HepG2 (cell line): Measurements from ENCODE around the gene ADSS1. TPM values are rescaled to one million over a fixed set of nuclear protein-coding genes. Genes with fewer than 3 reads are reported as not detected.
A peak's percentile ranks its signal among the peaks of the same experiment; 100 is the strongest.

ENCODE experiments used
- DNMT3B ChIP-seq: conservative IDR thresholded peaks from 2 replicates; pipeline ENCODE4 v1.6.1; 2016; ENCODE audit warnings: missing biosample characterization, control low read depth
- KDM5B ChIP-seq: sonication (generic); formaldehyde crosslinking; IDR thresholded peaks from 2 replicates; pipeline ENCODE4 v1.4.0; 2020; ENCODE audit warnings: missing genetic modification reagents, mild to moderate bottlenecking, borderline replicate concordance
- MEF2D ChIP-seq: sonication (generic); formaldehyde crosslinking; IDR thresholded peaks from 2 replicates; pipeline ENCODE4 v1.5.1; 2020; ENCODE audit warnings: mild to moderate bottlenecking, missing genetic modification reagents
- MZF1 ChIP-seq: sonication (generic); formaldehyde crosslinking; IDR thresholded peaks from 2 replicates; pipeline ENCODE4 v1.8.1; 2023; ENCODE audit warnings: mild to moderate bottlenecking, missing genetic modification reagents, borderline replicate concordance
- NFYB ChIP-seq: sonication (generic); formaldehyde crosslinking; IDR thresholded peaks from 2 replicates; pipeline ENCODE4 v1.4.0; 2020; ENCODE audit warnings: missing genetic modification reagents
- PHF21A ChIP-seq: sonication (generic); formaldehyde crosslinking; IDR thresholded peaks from 2 replicates; pipeline ENCODE4 v1.5.0; 2020; ENCODE audit warnings: mild to moderate bottlenecking, missing genetic modification reagents
- RCOR2 ChIP-seq: IDR thresholded peaks from 2 replicates; pipeline ENCODE4 v1.6.1; 2016; ENCODE audit warnings: missing biosample characterization, missing genetic modification reagents
- SP140L ChIP-seq: sonication (generic); formaldehyde crosslinking; IDR thresholded peaks from 2 replicates; pipeline ENCODE4 v1.4.0; 2020; ENCODE audit warnings: missing genetic modification reagents, borderline replicate concordance
- TMF1 ChIP-seq: sonication (generic); formaldehyde crosslinking; IDR thresholded peaks from 2 replicates; pipeline ENCODE4 v1.8.1; 2022; ENCODE audit warnings: low read depth, missing genetic modification reagents
- ZIK1 ChIP-seq: sonication (generic); formaldehyde crosslinking; IDR thresholded peaks from 2 replicates; pipeline ENCODE4 v1.5.0; 2020; ENCODE audit warnings: mild to moderate bottlenecking, low read depth, missing genetic modification reagents, borderline replicate concordance
- ZNF24 ChIP-seq: fragments of 450-650 bp; IDR thresholded peaks from 2 replicates; pipeline ENCODE4 v1.6.1; 2017; ENCODE audit warnings: antibody characterized with exemption, mild to moderate bottlenecking
- ZNF331 ChIP-seq: sonication (generic); formaldehyde crosslinking; IDR thresholded peaks from 2 replicates; pipeline ENCODE4 v1.4.0; 2020; ENCODE audit warnings: missing genetic modification reagents
- ZNF501 ChIP-seq: sonication (generic); formaldehyde crosslinking; IDR thresholded peaks from 2 replicates; pipeline ENCODE4 v1.5.1; 2020; ENCODE audit warnings: mild to moderate bottlenecking, moderate library complexity, missing genetic modification reagents
- ZNF530 ChIP-seq: sonication (generic); formaldehyde crosslinking; IDR thresholded peaks from 2 replicates; pipeline ENCODE4 v1.5.0; 2020; ENCODE audit warnings: low read depth, mild to moderate bottlenecking, missing genetic modification reagents
- polyA plus RNA-seq, 8 experiments: library from polyadenylated mRNA; depleted of rRNA in 3 of 8; stranded (reverse) in 7 of 8; unstranded in 1 of 8; fragments of >200 nt; fragmentation: Illumina TruSeq in 4 of 8; extraction: Trizol in 4 of 8; gene quantifications; 2 replicates each; pipeline versions ENCODE4 v1.2.1 to v1.2.3, GENCODE V29; 2011 to 2016; ENCODE audit warnings: low read depth in 4 of 8, missing spikeins in 1 of 8, mixed read lengths in 1 of 8; ENCODE audit not compliant: insufficient read depth in 1 of 8
- total RNA-seq, 5 experiments: library from RNA; depleted of rRNA; stranded (reverse); fragments of >200 nt; fragmentation: Illumina TruSeq; extraction: Trizol; gene quantifications; 2 replicates each; pipeline ENCODE4 v1.2.3, GENCODE V29; 2016; ENCODE audit warnings: low read depth in 1 of 5
- TF ChIP-seq, protein P1 (sequence below): sonication (generic); formaldehyde crosslinking; IDR thresholded peaks from 2 replicates; pipeline ENCODE4 v1.5.1; 2020; ENCODE audit warnings: mild to moderate bottlenecking, missing genetic modification reagents, moderate library complexity
- TF ChIP-seq, protein P2 (sequence below): sonication (generic); formaldehyde crosslinking; IDR thresholded peaks from 2 replicates; pipeline ENCODE4 v1.4.0; 2020; ENCODE audit warnings: mild to moderate bottlenecking, missing genetic modification reagents
- TF ChIP-seq, protein P3 (sequence below): IDR thresholded peaks from 2 replicates; pipeline ENCODE4 v1.6.1; 2018; ENCODE audit warnings: missing genetic modification reagents, mild to moderate bottlenecking, missing compliant biosample characterization
- TF ChIP-seq, protein P4 (sequence below): sonication (generic); formaldehyde crosslinking; IDR thresholded peaks from 2 replicates; pipeline ENCODE4 v1.4.0; 2020; ENCODE audit warnings: missing genetic modification reagents

ADSS1 gene
- total and polyA plus RNA-seq, 2 of the 13 experiments (the other 11 are each of a cell fraction or from before 2014, with no cell fraction given) = 1.0 to 36.7 TPM

DNA sequence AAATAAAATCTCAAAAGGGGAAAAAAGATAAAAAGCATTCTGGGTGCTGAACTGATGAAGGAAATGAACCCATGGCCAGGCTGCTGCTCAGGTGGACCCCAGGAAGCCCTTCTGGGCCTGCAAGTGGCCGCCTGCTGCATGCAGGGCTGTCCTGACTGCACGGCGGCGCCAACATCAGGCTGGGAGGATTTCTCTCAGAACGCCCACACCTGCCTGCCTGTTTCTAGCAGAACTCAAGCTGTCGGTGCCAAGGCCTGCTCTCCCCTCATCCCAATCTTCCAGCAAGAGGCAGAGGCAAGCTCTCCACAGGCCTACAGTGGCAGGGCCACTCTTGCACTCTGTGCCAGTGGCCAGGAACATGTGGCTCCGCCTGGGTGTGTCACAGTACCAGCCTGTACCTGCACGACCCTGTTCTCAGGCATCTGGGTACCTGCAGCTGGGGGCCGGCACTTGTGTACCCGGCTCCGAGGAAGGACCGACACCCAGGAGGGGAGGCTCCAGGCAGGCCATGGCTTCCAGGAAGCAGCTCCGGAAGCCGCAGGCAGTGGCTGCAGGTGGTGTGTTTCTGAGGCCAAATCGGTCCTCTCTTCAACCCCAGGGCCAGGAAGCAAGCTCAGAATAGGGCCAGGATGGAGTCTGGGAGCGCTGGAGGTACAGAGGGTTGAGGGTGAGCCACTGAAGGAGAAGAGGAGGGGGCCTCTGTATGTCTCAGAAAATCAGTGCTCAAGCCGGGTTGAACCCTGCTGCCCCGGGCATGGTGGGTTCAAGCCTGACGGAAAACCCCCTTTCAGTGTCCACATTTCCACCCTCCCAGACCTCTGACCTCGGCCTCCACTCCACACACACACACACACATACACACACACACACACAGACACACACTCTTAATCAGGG lies 37.2 kb upstream of the ADSS1 start (continued):
- no peak for TF ChIP-seq ZNF24
- no peak for TF ChIP-seq TMF1 (CRISPR knock-in tag)
- TF ChIP-seq ZNF331 (CRISPR knock-in tag) = no peak
- TF ChIP-seq DNMT3B = no peak
- TF ChIP-seq MZF1 = no peak
- no peak for TF ChIP-seq ZNF530
- no peak for TF ChIP-seq NFYB (CRISPR knock-in tag)
- TF ChIP-seq PHF21A = no peak
- TF ChIP-seq ZNF501 (CRISPR knock-in tag) = peak; percentile 32; the same call in 1 of the 2 replicates
- no peak for TF ChIP-seq SP140L (CRISPR knock-in tag)
- no peak for TF ChIP-seq MEF2D (CRISPR knock-in tag)
- TF ChIP-seq ZIK1 (CRISPR knock-in tag) = no peak; the same call in 1 of the 2 replicates
- no peak for TF ChIP-seq RCOR2 (CRISPR knock-in tag)
- TF ChIP-seq, protein P1, sequence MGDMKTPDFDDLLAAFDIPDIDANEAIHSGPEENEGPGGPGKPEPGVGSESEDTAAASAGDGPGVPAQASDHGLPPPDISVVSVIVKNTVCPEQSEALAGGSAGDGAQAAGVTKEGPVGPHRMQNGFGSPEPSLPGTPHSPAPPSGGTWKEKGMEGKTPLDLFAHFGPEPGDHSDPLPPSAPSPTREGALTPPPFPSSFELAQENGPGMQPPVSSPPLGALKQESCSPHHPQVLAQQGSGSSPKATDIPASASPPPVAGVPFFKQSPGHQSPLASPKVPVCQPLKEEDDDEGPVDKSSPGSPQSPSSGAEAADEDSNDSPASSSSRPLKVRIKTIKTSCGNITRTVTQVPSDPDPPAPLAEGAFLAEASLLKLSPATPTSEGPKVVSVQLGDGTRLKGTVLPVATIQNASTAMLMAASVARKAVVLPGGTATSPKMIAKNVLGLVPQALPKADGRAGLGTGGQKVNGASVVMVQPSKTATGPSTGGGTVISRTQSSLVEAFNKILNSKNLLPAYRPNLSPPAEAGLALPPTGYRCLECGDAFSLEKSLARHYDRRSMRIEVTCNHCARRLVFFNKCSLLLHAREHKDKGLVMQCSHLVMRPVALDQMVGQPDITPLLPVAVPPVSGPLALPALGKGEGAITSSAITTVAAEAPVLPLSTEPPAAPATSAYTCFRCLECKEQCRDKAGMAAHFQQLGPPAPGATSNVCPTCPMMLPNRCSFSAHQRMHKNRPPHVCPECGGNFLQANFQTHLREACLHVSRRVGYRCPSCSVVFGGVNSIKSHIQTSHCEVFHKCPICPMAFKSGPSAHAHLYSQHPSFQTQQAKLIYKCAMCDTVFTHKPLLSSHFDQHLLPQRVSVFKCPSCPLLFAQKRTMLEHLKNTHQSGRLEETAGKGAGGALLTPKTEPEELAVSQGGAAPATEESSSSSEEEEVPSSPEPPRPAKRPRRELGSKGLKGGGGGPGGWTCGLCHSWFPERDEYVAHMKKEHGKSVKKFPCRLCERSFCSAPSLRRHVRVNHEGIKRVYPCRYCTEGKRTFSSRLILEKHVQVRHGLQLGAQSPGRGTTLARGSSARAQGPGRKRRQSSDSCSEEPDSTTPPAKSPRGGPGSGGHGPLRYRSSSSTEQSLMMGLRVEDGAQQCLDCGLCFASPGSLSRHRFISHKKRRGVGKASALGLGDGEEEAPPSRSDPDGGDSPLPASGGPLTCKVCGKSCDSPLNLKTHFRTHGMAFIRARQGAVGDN (CRISPR knock-in tag) = peak; percentile 30
- TF ChIP-seq, protein P2, sequence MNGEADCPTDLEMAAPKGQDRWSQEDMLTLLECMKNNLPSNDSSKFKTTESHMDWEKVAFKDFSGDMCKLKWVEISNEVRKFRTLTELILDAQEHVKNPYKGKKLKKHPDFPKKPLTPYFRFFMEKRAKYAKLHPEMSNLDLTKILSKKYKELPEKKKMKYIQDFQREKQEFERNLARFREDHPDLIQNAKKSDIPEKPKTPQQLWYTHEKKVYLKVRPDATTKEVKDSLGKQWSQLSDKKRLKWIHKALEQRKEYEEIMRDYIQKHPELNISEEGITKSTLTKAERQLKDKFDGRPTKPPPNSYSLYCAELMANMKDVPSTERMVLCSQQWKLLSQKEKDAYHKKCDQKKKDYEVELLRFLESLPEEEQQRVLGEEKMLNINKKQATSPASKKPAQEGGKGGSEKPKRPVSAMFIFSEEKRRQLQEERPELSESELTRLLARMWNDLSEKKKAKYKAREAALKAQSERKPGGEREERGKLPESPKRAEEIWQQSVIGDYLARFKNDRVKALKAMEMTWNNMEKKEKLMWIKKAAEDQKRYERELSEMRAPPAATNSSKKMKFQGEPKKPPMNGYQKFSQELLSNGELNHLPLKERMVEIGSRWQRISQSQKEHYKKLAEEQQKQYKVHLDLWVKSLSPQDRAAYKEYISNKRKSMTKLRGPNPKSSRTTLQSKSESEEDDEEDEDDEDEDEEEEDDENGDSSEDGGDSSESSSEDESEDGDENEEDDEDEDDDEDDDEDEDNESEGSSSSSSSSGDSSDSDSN (CRISPR knock-in tag) = peak; percentile 37; the same call in 1 of the 2 replicates
- TF ChIP-seq, protein P3, sequence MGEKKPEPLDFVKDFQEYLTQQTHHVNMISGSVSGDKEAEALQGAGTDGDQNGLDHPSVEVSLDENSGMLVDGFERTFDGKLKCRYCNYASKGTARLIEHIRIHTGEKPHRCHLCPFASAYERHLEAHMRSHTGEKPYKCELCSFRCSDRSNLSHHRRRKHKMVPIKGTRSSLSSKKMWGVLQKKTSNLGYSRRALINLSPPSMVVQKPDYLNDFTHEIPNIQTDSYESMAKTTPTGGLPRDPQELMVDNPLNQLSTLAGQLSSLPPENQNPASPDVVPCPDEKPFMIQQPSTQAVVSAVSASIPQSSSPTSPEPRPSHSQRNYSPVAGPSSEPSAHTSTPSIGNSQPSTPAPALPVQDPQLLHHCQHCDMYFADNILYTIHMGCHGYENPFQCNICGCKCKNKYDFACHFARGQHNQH (CRISPR knock-in tag) = no peak
- TF ChIP-seq KDM5B (CRISPR knock-in tag) = 0 out of 2 replicates have a peak, but pooled peaks have one; percentile 6
- TF ChIP-seq, protein P4, sequence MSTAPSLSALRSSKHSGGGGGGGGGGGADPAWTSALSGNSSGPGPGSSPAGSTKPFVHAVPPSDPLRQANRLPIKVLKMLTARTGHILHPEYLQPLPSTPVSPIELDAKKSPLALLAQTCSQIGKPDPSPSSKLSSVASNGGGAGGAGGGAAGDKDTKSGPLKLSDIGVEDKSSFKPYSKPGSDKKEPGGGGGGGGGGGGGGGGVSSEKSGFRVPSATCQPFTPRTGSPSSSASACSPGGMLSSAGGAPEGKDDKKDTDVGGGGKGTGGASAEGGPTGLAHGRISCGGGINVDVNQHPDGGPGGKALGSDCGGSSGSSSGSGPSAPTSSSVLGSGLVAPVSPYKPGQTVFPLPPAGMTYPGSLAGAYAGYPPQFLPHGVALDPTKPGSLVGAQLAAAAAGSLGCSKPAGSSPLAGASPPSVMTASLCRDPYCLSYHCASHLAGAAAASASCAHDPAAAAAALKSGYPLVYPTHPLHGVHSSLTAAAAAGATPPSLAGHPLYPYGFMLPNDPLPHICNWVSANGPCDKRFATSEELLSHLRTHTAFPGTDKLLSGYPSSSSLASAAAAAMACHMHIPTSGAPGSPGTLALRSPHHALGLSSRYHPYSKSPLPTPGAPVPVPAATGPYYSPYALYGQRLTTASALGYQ (CRISPR knock-in tag) = no peak
